Stomach (tissue), 4 donors: ENCODE results near the gene FMN2.

Source experiments
- EP300 ChIP-seq: sonication (generic); formaldehyde crosslinking; IDR thresholded peaks from one replicate; pipeline ENCODE4 v1.6.1; 2017; ENCODE audit warnings: antibody characterized with exemption
- POLR2A ChIP-seq, 4 donors: fragments of 450-650 bp; IDR thresholded peaks; one replicate each; pipeline ENCODE4 v1.6.1; 2016; ENCODE audit warnings: antibody characterized with exemption in 4 of 4, control low read depth in 2 of 4, mild to moderate bottlenecking in 1 of 4, moderate library complexity in 1 of 4
- POLR2AphosphoS5 ChIP-seq, 3 donors: sonication (generic); formaldehyde crosslinking; IDR thresholded peaks; one replicate each; pipeline ENCODE4 v1.6.1; 2016; ENCODE audit warnings: antibody characterized with exemption in 3 of 3
- TF ChIP-seq, protein P1 (sequence below), 7 experiments: fragments of 450-650 bp in 4 of 7; fragments of 200-600 bp in 3 of 7; sonication (generic) in 3 of 7; IDR thresholded peaks; one replicate each; pipeline ENCODE4 v1.5.1; 2016 to 2019; ENCODE audit warnings: antibody characterized with exemption in 7 of 7, control low read depth in 2 of 7, mild to moderate bottlenecking in 1 of 7

DNA sequence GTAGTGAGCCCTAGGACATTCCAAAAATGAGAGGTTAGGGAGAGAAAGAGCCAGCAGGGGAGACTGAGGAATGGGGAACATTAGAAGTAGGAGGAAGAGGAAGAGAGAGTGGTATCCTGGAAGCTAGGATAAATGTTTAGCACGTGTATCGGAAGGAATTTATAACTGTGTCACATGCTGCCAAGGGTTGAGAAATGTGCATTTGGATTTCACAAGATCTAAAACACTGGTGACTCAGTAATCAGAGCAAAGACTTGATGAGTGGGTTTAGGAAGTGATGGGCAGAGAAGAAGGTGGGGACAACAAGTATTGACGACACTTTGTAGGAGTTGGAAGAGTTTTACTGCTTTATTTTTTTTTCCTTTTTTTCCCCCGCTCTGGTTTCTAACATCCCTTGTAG, 193.9 kb downstream of the FMN2 start:
- TF ChIP-seq, protein P1, sequence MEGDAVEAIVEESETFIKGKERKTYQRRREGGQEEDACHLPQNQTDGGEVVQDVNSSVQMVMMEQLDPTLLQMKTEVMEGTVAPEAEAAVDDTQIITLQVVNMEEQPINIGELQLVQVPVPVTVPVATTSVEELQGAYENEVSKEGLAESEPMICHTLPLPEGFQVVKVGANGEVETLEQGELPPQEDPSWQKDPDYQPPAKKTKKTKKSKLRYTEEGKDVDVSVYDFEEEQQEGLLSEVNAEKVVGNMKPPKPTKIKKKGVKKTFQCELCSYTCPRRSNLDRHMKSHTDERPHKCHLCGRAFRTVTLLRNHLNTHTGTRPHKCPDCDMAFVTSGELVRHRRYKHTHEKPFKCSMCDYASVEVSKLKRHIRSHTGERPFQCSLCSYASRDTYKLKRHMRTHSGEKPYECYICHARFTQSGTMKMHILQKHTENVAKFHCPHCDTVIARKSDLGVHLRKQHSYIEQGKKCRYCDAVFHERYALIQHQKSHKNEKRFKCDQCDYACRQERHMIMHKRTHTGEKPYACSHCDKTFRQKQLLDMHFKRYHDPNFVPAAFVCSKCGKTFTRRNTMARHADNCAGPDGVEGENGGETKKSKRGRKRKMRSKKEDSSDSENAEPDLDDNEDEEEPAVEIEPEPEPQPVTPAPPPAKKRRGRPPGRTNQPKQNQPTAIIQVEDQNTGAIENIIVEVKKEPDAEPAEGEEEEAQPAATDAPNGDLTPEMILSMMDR (IDR thresholded peaks at IDR 0.05): no peak
- no peak for TF ChIP-seq POLR2A (IDR thresholded peaks at IDR 0.05)
- TF ChIP-seq EP300: no peak
- no peak for TF ChIP-seq POLR2AphosphoS5 (IDR thresholded peaks at IDR 0.05)
